Lower leg skin (tissue), 3 donors: ENCODE measurements around the gene MUC22.

Experiments
- CTCF ChIP-seq, 3 donors: fragments of 450-650 bp; IDR thresholded peaks; one replicate each; pipeline ENCODE4 v1.5.1; 2016; ENCODE audit warnings: antibody characterized with exemption in 3 of 3, mild to moderate bottlenecking in 3 of 3, moderate library complexity in 2 of 3
- POLR2A ChIP-seq, 2 donors: fragments of 450-650 bp; IDR thresholded peaks; one replicate each; pipeline ENCODE4 v1.6.1; 2016 to 2017; ENCODE audit warnings: antibody characterized with exemption in 2 of 2, mild to moderate bottlenecking in 1 of 2, moderate library complexity in 1 of 2

GRCh38 chr6:30985490-30985889 lies 24.8 kb upstream of the MUC22 start:
- TF ChIP-seq CTCF (IDR thresholded peaks at IDR 0.05) (no peak), POLR2A (IDR thresholded peaks at IDR 0.05) (no peak)
